ENCODE results near the gene CMSS1.

CMSS1 gene

DNA sequence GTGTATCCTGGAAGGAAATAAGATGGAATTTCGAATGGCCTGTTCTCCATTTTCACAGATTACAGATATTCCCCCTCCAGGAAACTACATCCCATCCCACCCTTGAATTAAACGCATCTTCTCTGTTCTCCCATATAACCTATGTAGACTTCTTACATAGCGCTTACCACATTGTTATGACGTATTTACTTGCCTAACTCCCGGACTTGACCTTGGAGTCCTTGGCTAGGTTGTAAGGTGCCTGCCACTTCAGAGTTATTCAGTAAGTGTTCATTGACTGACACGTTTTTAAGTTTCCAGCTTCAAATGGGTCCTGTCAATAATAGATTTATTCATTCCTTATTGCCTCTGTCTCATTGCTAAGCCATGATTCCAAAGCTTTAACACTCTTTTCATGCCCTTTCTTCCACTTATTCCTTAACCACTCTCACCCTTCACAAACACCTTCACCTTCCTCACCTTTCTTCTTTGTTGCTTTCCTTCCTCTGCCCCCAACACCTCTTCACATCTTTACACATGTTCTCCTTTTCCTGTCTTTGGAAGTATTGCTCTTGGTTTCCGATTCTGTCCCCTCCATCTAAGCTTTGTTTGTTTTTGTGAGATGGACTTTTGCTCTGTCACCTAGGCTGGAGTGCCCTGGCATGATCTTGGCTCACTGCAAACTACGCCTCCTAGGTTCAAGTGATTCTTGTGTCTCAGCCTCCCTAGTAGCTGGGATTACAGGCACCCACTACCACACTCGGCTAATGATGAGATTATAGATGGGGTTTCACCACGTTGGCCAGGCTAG, 138.3 kb downstream of the CMSS1 start:
- Histone ChIP-seq H3K27me3 (ENCODE audit: insufficient read depth, low read length) (no peaks in the 10 kb centered on the region), H2BK5ac (ENCODE audit: low read depth, low read length, poor library complexity) (no peak overlapping the region), H3K27ac (ENCODE audit: low read depth, low read length) (no peak overlapping the region), H2AK5ac (ENCODE audit: low read length) (no peak overlapping the region), H2AFZ (ENCODE audit: insufficient read depth, low read length, poor library complexity) (no peak overlapping the region), H4K12ac (ENCODE audit: low read depth, low read length) (no peak overlapping the region), H4K91ac (ENCODE audit: low read depth, low read length) (no peak overlapping the region), H3K4me2 (ENCODE audit: low read length) (no peak overlapping the region), H3K4me1 (ENCODE audit: control insufficient read depth in 1 of 2, insufficient read depth in 2 of 2, low read length in 2 of 2) (no peaks in the 10 kb centered on the region), H3K79me1 (ENCODE audit: low read length) (no peaks in the 10 kb centered on the region), H3K79me2 (ENCODE audit: control insufficient read depth, insufficient read depth, low read length, poor library complexity) (peaks cover 2% of the 10 kb centered on the region), H3K4me3 (ENCODE audit: low read depth, low read length) (no peak overlapping the region), H2BK120ac (ENCODE audit: insufficient read depth, low read length, poor library complexity) (no peak overlapping the region), H3K14ac (ENCODE audit: low read length) (no peak overlapping the region), H3K23ac (ENCODE audit: low read length) (no peak overlapping the region), H3K9ac (ENCODE audit: low read length) (no peak overlapping the region), H4K8ac (ENCODE audit: low read depth, low read length) (no peak overlapping the region), H3K4ac (ENCODE audit: low read depth, low read length) (no peak overlapping the region), H3K18ac (ENCODE audit: low read length) (no peak overlapping the region), H2BK12ac (ENCODE audit: low read length) (no peak overlapping the region), H3K9me3 (ENCODE audit: insufficient read depth, low read depth, low read length) (no peaks in the 10 kb centered on the region), H3K36me3 (ENCODE audit: control insufficient read depth in 1 of 2, insufficient read depth in 2 of 2, low read length in 2 of 2) (no peaks in the 10 kb centered on the region)
- WGBS (ENCODE audit: extremely low coverage, insufficient coverage, insufficient read length) = no CpG with 5 or more reads among the region's 10 CpGs
- no peak for DNase-seq

DNA sequence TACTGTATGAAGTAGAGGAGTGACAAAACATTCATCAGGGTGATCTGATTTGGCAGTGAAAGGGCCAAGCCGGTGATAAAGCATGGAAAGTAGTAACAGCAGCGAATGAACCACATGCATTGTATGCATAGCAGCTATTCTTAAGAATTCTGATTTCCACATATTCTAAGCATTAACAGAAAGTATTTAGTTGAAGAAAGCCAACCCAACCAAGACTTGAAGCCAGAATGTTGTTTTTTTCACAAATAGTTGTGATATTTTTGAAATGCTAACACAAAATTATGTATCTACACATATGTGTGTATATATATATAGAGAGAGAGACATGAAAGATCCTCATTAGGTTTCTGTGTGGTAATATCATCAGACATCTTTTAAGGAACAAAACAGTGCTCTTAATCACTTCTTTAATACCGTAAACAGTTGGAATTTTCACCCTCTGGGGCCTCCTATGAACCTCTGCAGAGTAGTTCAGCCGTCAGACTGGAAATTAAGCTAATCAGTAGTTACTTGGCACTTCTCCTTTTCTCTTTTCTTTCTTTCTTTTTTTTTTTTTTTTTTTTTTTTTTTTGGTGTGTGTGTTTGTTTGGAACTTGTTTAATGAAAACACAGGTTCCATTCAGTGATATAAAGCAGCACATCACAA, 139.6 kb downstream of the CMSS1 start:
- Histone ChIP-seq H4K12ac (ENCODE audit: low read depth, low read length) (no peak overlapping the region), H3K27ac (ENCODE audit: low read depth, low read length) (no peak overlapping the region), H2BK5ac (ENCODE audit: low read depth, low read length, poor library complexity) (no peak overlapping the region), H2BK120ac (ENCODE audit: insufficient read depth, low read length, poor library complexity) (no peak overlapping the region), H2AFZ (ENCODE audit: insufficient read depth, low read length, poor library complexity) (no peak overlapping the region), H3K36me3 (ENCODE audit: control insufficient read depth in 1 of 2, insufficient read depth in 2 of 2, low read length in 2 of 2) (no peaks in the 10 kb centered on the region), H3K79me2 (ENCODE audit: control insufficient read depth, insufficient read depth, low read length, poor library complexity) (peaks cover 2% of the 10 kb centered on the region), H3K4me2 (ENCODE audit: low read length) (no peak overlapping the region), H3K4ac (ENCODE audit: low read depth, low read length) (no peak overlapping the region), H4K8ac (ENCODE audit: low read depth, low read length) (no peak overlapping the region), H3K4me3 (ENCODE audit: low read depth, low read length) (no peak overlapping the region), H3K9me3 (ENCODE audit: insufficient read depth, low read depth, low read length) (no peaks in the 10 kb centered on the region), H4K91ac (ENCODE audit: low read depth, low read length) (no peak overlapping the region), H3K14ac (ENCODE audit: low read length) (no peak overlapping the region), H2BK12ac (ENCODE audit: low read length) (no peak overlapping the region), H3K4me1 (ENCODE audit: control insufficient read depth in 1 of 2, insufficient read depth in 2 of 2, low read length in 2 of 2) (no peaks in the 10 kb centered on the region), H3K9ac (ENCODE audit: low read length) (no peak overlapping the region), H3K18ac (ENCODE audit: low read length) (no peak overlapping the region), H3K23ac (ENCODE audit: low read length) (no peak overlapping the region), H2AK5ac (ENCODE audit: low read length) (no peak overlapping the region), H3K27me3 (ENCODE audit: insufficient read depth, low read length) (no peaks in the 10 kb centered on the region), H3K79me1 (ENCODE audit: low read length) (no peaks in the 10 kb centered on the region)
- WGBS (ENCODE audit: extremely low coverage, insufficient coverage, insufficient read length) = no CpG with 5 or more reads among the region's 4 CpGs
- DNase-seq = peak in 1 of 2 donors; percentile 75

DNA sequence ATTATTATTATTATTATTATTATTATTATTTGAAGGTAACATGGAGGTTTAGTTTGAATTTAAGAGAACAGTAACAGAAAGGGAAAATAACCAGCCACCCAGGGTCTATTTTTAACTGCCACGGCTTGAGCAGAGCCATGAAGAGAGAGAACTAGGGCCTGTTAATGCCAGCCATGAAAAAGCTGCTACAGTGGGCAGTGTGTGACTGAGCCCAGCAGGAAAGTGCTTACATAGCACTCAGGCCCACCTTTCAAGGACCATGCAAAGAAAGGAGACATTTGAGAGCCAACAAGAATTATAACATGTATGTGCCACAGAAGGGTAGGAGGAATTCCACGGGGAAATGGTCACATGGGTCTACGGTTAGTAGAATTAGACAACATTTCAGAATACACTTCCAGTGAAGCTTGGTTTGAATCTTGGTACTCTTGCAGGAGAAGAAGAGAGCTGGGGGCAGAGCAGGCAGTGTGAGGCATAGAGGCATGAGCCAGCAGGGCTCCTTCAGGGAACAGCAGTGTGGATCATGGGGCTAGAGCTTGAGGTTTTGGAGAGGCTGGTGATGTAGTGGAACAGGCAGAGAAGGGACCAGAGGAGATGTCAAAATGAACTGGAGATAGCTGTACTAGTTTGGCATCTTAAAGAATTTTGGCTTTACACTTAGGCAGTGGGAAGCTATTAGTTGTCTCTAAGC, 140.7 kb downstream of the CMSS1 start:
- H3K23ac ChIP-seq (ENCODE audit: low read length) = no peak overlapping the region
- H4K8ac ChIP-seq (ENCODE audit: low read depth, low read length) = no peak overlapping the region
- no peak overlapping the region for H3K18ac ChIP-seq (ENCODE audit: low read length)
- no peak overlapping the region for H3K14ac ChIP-seq (ENCODE audit: low read length)
- no peaks in the 10 kb centered on the region for H3K4me1 ChIP-seq (ENCODE audit: control insufficient read depth in 1 of 2, insufficient read depth in 2 of 2, low read length in 2 of 2)
- no peak overlapping the region for H2BK120ac ChIP-seq (ENCODE audit: insufficient read depth, low read length, poor library complexity)
- no peaks in the 10 kb centered on the region for H3K36me3 ChIP-seq (ENCODE audit: control insufficient read depth in 1 of 2, insufficient read depth in 2 of 2, low read length in 2 of 2)
- H3K9ac ChIP-seq (ENCODE audit: low read length) = no peak overlapping the region
- no peak overlapping the region for H3K4me2 ChIP-seq (ENCODE audit: low read length)
- no peak overlapping the region for H2AFZ ChIP-seq (ENCODE audit: insufficient read depth, low read length, poor library complexity)
- H3K4ac ChIP-seq (ENCODE audit: low read depth, low read length) = no peak overlapping the region
- DNase-seq = no peak
- H3K27ac ChIP-seq (ENCODE audit: low read depth, low read length) = no peak overlapping the region
- no peak overlapping the region for H4K12ac ChIP-seq (ENCODE audit: low read depth, low read length)
- peaks cover 2% of the 10 kb centered on the region for H3K79me2 ChIP-seq (ENCODE audit: control insufficient read depth, insufficient read depth, low read length, poor library complexity)
- no peaks in the 10 kb centered on the region for H3K79me1 ChIP-seq (ENCODE audit: low read length)
- H3K27me3 ChIP-seq (ENCODE audit: insufficient read depth, low read length) = no peaks in the 10 kb centered on the region
- H3K4me3 ChIP-seq (ENCODE audit: low read depth, low read length) = no peak overlapping the region
- no peak overlapping the region for H2BK12ac ChIP-seq (ENCODE audit: low read length)
- H2BK5ac ChIP-seq (ENCODE audit: low read depth, low read length, poor library complexity) = no peak overlapping the region
- no peak overlapping the region for H2AK5ac ChIP-seq (ENCODE audit: low read length)
- no CpG with 5 or more reads among the region's 3 CpGs for WGBS (ENCODE audit: extremely low coverage, insufficient coverage, insufficient read length)
- no peak overlapping the region for H4K91ac ChIP-seq (ENCODE audit: low read depth, low read length)
- no peaks in the 10 kb centered on the region for H3K9me3 ChIP-seq (ENCODE audit: insufficient read depth, low read depth, low read length)

DNA sequence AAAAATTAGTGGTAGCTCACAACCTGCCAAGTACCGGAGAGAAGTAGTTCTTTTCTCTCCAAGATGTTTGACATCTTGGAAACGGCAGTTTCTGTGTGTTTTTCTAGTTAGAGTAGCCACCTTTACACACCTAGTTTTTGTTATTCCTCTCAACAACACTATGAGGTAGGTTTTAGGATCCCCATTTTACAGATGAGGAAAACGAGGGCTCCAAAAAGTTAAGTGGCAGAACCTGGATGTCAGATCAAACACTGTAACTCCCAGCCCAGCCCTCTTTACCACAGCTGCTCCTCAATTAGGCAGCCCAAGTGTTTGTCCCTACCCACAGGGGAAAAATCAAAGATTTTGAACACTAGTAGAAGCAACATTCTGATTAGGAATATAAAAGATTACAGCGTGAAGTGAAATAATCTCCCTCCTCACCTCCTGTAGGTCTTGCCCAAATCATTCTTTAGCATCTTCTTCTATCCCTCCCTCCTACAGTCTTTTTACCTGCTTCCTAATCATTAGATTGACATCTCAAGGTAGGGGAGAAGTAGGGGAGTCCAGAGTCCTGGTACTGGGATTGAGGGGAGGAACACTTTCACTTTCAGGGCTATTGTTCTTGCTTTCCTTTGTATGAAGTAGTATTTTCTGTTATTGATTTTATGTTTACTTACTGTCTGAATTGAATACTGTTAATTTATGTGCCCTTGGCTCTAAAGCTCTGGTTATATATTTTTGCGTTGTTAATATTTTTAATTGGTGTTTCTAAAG, 142.6 kb downstream of the CMSS1 start:
- DNase-seq = no peak
- Histone ChIP-seq H3K23ac (ENCODE audit: low read length) (no peak overlapping the region), H3K79me2 (ENCODE audit: control insufficient read depth, insufficient read depth, low read length, poor library complexity) (peaks cover 2% of the 10 kb centered on the region), H3K79me1 (ENCODE audit: low read length) (no peaks in the 10 kb centered on the region), H3K18ac (ENCODE audit: low read length) (no peak overlapping the region), H2BK120ac (ENCODE audit: insufficient read depth, low read length, poor library complexity) (no peak overlapping the region), H3K27ac (ENCODE audit: low read depth, low read length) (no peak overlapping the region), H4K91ac (ENCODE audit: low read depth, low read length) (no peak overlapping the region), H3K4me3 (ENCODE audit: low read depth, low read length) (no peak overlapping the region), H3K9ac (ENCODE audit: low read length) (no peak overlapping the region), H3K14ac (ENCODE audit: low read length) (no peak overlapping the region), H3K27me3 (ENCODE audit: insufficient read depth, low read length) (no peaks in the 10 kb centered on the region), H2BK12ac (ENCODE audit: low read length) (no peak overlapping the region), H4K8ac (ENCODE audit: low read depth, low read length) (no peak overlapping the region), H2AFZ (ENCODE audit: insufficient read depth, low read length, poor library complexity) (no peak overlapping the region), H4K12ac (ENCODE audit: low read depth, low read length) (no peak overlapping the region), H3K9me3 (ENCODE audit: insufficient read depth, low read depth, low read length) (no peaks in the 10 kb centered on the region), H2AK5ac (ENCODE audit: low read length) (no peak overlapping the region), H3K36me3 (ENCODE audit: control insufficient read depth in 1 of 2, insufficient read depth in 2 of 2, low read length in 2 of 2) (no peaks in the 10 kb centered on the region), H2BK5ac (ENCODE audit: low read depth, low read length, poor library complexity) (no peak overlapping the region), H3K4me2 (ENCODE audit: low read length) (no peak overlapping the region), H3K4ac (ENCODE audit: low read depth, low read length) (no peak overlapping the region), H3K4me1 (ENCODE audit: control insufficient read depth in 1 of 2, insufficient read depth in 2 of 2, low read length in 2 of 2) (no peaks in the 10 kb centered on the region)
- WGBS (ENCODE audit: extremely low coverage, insufficient coverage, insufficient read length) = no CpG with 5 or more reads among the region's 5 CpGs
